Kidney capillary endothelial cell (primary cell): ENCODE results near the gene DHX38.

Experiments used
- DNase-seq: peaks from one replicate; pipeline ENCODE4 v3.0.0-alpha.2; 2018; ENCODE audit warnings: low spot score

DHX38 gene

GRCh38 chr16:72083778-72084404 is 9.8 kb upstream of the DHX38 start:
- no peak for DNase-seq

DNA sequence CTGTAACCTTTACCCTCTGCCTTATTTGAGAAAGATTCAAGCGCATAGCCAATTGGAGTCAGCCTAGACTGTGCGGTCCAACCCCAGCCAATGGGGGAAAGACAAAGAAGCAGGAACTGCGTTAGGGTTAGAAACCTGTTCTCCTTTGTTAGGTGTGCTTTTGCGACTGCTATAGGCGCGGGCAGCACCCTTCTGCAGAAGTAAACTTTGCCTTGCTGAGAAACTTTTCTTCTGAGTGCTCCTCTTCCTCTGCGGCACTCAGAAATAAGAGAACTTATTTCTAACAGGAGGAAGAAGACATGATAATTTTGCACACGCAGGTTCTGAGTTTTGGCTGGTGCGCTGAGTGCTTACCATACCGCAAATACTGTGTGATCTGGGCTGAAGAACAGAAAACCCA is 9.2 kb upstream of the DHX38 start:
- no peak for DNase-seq

DNA sequence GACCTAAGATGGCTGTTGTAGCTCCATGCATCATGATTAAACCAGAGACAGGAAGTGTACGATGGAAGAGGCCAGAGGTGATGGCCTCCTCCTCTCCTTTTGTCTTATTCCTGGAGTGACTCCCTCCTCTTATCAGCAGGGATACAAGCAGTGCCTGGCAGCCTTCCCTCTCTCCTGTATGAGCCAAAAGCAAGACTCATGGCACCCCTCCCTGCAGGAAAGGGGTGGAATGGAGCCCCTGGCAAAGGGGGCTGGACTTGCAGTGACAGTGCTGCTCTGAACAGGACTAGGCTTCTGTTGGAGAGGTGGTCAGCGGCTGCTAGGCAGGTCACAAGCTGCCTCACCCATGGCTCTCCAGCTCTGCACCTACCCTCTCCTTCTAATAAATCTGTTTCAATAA is 8.6 kb upstream of the DHX38 start:
- no peak for DNase-seq

GRCh38 chr16:72091217-72091616 is 2.4 kb upstream of the DHX38 start:
- no peak for DNase-seq

GRCh38 chr16:72092832-72093447 is 707 bp upstream of the DHX38 start:
- DNase-seq: peak; percentile 34

DNA sequence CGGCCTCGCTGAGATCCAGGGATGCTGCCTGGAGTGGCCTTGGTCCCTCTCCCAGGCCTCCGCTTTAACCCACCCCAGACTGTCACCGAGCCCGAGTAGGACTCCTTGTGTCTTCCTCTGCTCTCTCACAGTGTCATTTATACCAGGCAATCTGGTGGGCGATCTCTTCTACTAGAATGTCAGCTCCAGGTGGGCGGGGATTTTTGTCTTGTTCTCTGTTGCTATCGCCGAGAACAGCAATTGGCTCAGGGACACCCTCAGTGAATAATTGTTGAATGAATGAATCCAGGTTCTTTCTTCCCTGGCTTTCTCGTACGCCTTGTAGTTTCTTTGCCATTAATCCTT is 591 bp downstream of the DHX38 start:
- no peak for DNase-seq

DNA sequence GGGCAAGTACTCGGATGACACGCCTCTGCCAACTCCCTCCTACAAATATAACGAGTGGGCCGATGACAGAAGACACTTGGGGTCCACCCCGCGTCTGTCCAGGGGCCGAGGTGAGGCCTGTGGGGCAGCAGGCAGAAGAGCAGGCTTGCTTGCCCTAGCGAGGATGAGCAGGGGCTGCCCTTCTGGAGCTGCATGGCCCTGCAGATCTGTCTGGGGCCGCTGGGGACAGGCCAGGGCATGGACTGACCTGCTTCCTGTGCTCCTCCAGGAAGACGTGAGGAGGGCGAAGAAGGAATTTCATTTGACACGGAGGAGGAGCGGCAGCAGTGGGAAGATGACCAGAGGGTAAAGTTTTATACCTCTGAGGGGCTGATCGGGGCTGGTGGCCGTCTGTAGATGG is 5.3 kb downstream of the DHX38 start:
- no peak for DNase-seq

GRCh38 chr16:72099377-72099818 is 5.8 kb downstream of the DHX38 start:
- DNase-seq: peak; percentile 56

- DNase-seq: no peak
Observed at GRCh38 chr16:72101195-72101594, 7.5 kb downstream of the DHX38 start.

DNA sequence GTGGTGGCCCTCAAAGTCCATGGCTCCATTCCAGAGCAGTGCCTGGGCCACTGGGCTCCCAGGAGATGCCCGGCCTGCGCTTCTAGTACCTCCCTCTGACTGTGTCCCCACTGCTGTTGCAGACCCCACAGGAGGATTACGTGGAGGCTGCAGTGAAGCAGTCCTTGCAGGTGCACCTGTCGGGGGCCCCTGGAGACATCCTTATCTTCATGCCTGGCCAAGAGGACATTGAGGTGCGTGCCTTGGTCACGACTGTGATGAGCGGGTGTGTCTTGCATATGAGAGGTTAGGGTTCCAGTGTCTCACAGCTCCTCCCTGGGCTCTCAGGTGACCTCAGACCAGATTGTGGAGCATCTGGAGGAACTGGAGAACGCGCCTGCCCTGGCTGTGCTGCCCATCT is 11.3 kb downstream of the DHX38 start:
- DNase-seq: no peak

- no peak for DNase-seq
Observed at GRCh38 chr16:72105978-72106377, 12.3 kb downstream of the DHX38 start.

DNA sequence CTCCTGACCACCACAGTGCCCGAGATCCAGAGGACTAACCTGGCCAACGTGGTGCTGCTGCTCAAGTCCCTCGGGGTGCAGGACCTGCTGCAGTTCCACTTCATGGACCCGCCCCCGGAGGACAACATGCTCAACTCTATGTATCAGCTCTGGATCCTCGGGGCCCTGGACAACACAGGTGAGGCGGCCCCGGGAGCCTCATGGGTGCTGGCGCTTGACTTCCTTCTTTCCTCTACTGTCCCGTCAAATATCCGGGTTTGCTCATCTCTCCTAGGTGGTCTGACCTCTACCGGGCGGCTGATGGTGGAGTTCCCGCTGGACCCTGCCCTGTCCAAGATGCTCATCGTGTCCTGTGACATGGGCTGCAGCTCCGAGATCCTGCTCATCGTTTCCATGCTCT is 13.7 kb downstream of the DHX38 start:
- DNase-seq: no peak

GRCh38 chr16:72108353-72109102 is 14.9 kb downstream of the DHX38 start:
- DNase-seq: no peak

DNA sequence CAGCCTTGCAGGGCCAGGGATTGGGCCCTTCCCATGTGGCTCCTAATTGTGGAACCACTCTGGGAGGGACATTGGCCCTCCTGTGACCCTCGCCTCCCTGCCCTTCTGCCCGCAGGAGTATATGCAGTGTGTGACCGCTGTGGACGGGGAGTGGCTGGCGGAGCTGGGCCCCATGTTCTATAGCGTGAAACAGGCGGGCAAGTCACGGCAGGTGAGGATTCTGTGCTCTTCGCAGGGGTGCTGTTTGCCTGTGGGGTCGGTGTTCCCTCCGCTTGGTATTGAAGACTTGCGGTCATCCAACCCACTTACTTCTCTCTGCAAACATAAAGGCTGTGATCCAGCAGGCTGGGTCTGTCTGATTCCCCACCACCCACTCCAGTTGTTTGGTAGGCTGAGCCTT is 15.7 kb downstream of the DHX38 start:
- no peak for DNase-seq

GRCh38 chr16:72109966-72110530 is 16.4 kb downstream of the DHX38 start:
- no peak for DNase-seq

GRCh38 chr16:72110662-72111615 is 17.3 kb downstream of the DHX38 start:
- no peak for DNase-seq

DNA sequence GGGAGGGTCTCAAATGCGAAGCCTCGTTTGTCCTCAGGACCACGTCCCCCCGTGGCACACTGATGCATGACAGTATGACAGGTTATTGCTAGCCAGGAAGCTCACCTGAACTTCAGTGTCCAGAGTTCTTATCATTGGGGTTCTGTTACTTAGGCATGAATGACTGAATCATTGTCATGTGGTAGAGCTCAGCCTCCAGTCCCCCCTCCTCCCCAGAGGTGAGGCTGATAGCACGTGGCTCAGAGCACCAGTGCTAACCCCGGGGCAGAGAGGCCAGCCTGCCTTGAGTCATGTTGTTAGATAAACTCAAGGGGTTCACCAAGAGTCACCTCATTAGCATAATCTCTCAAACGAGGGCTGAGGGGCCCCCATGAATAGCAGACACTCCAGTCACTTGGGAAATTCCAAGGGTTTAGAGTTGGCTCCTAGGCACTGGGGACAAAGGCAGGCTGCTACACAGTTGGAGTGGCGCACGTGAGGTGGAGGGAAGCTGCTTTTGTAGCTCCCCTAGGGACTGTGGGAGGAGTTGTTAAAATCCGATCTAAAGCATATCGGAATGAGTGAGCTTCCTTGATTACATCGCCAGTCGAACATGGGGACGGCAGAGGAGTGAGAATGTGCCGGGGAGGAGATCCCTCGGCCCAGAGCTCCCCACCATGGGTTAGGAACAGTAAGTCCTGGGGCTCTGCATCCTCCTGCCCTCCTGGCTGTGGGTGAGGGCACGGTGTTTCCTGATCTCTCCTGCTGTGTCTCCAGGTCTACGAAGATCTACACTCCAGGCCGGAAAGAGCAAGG is 18.2 kb downstream of the DHX38 start:
- no peak for DNase-seq

GRCh38 chr16:72112452-72112792 is 18.8 kb downstream of the DHX38 start:
- DNase-seq: no peak

GRCh38 chr16:72112906-72113615 is 19.4 kb downstream of the DHX38 start:
- DNase-seq: no peak

DNA sequence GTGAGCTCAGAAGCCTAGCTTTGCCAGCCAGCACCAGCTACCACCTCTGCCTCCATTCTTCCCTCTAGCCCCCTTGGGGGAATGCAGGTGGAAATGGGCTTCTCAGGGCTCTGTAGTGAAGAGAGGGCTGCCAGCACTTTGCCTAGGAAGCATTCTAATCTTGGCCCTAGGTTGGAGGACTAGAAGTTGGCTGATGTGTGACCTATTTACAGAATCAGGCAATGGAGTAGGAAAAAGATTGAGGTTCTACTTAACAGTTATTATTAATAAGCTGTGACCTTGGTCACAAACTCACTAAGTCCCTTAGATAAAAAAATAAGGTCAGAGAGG is 19.9 kb downstream of the DHX38 start:
- DNase-seq: no peak

- no peak for DNase-seq
Observed at GRCh38 chr16:72120026-72120425, 26.4 kb downstream of the DHX38 start.
